HepG2 (cell line): ENCODE results near the gene CAGE1. TPM values are rescaled to one million over a fixed set of nuclear protein-coding genes. Genes with fewer than 3 reads are reported as not detected.

Source experiments
- ATAC-seq: fragments of 200-7000 bp; cut with Tn5 transposase; 3 replicates; pipeline ENCODE4 v1.9.1; 2020; ENCODE audit warnings: mild to moderate bottlenecking, moderate library complexity
- BruUV-seq: library from RNA; stranded (reverse); fragments of 400-500 nt; replicated peaks from 2 replicates; lab custom pipeline; 2021; lab: Mats Ljungman, UMichigan
- CTCF ChIA-PET: fragments of 300-600 bp; formaldehyde crosslinking; extraction: SDS; loops from one replicate; lab custom pipeline; 2021; ENCODE audit warnings: low total read pairs, inconsistent platforms, low intra/inter-chr PET ratio; lab: Yijun Ruan, JAX
- POLR2A ChIA-PET: fragments of 350-600 bp; sonication (Branson Sonifier 250); formaldehyde crosslinking; loops from one replicate; lab custom pipeline; 2020; ENCODE audit warnings: antibody characterized with exemption, inconsistent platforms; lab: Yijun Ruan, JAX
- DNase-seq: peaks from one replicate; pipeline ENCODE4 v3.0.0-alpha.2; 2015; ENCODE audit warnings: low spot score
- FAIRE-seq: peaks from 3 replicates; lab custom pipeline; 2011; peaks lifted over from hg19 to GRCh38; lab: Jason Lieb, UNC
- H2AFZ ChIP-seq: one replicate; pipeline ENCODE4 v1.6.1; 2011; ENCODE audit warnings: low read length, inconsistent platforms
- H3K27ac ChIP-seq: fragments of 300-600 bp; 3 replicates; pipeline ENCODE4 v1.8.0; 2011; ENCODE audit warnings: mixed run types, mild to moderate bottlenecking, mixed read lengths, low read length, inconsistent platforms; ENCODE audit not compliant: insufficient read depth; ENCODE audit errors: extremely low read length
- H3K27me3 ChIP-seq, 2 experiments: fragments of 200-600 bp in 1 of 2; 2 replicates in 1 of 2; 3 replicates in 1 of 2; pipeline versions ENCODE4 v1.6.0 to v1.8.0; 2011; ENCODE audit warnings: low read length in 2 of 2, mild to moderate bottlenecking in 2 of 2, moderate library complexity in 2 of 2, inconsistent platforms in 1 of 2; ENCODE audit not compliant: insufficient read depth in 2 of 2, control insufficient read depth in 1 of 2
- H3K36me3 ChIP-seq, 2 experiments: fragments of 200-600 bp in 1 of 2; replicated peaks in 1 of 2; 2 replicates in 1 of 2; 3 replicates in 1 of 2; pipeline versions ENCODE4 v1.5.1 to v1.8.0; 2011; ENCODE audit warnings: low read length in 2 of 2, inconsistent platforms in 1 of 2; ENCODE audit not compliant: insufficient read depth in 2 of 2, control insufficient read depth in 1 of 2
- H3K4me1 ChIP-seq: 2 replicates; pipeline ENCODE4 v1.5.1; 2012; ENCODE audit warnings: low read length, inconsistent platforms; ENCODE audit not compliant: insufficient read depth
- H3K4me2 ChIP-seq: 2 replicates; pipeline ENCODE4 v1.6.0; 2011; ENCODE audit warnings: low read depth, low read length, inconsistent platforms
- H3K4me3 ChIP-seq, 3 experiments: fragments of 200-600 bp in 1 of 3; sonication (generic), shearing (Covaris generic) in 1 of 3; replicated peaks in 1 of 3; 2 replicates each; pipeline ENCODE4 v1.5.1; 2011 to 2016; ENCODE audit warnings: low read length in 3 of 3, inconsistent platforms in 2 of 3, low read depth in 2 of 3, mild to moderate bottlenecking in 2 of 3, control low read depth in 1 of 3, mixed read lengths in 1 of 3; ENCODE audit not compliant: insufficient read depth in 1 of 3
- H3K79me2 ChIP-seq: one replicate; pipeline ENCODE4 v1.6.1; 2011; ENCODE audit warnings: low read length, inconsistent platforms; ENCODE audit not compliant: insufficient read depth
- H3K9ac ChIP-seq: 2 replicates; pipeline ENCODE4 v1.6.0; 2011; ENCODE audit warnings: mild to moderate bottlenecking, low read depth, low read length, inconsistent platforms; ENCODE audit not compliant: insufficient read depth
- H3K9me3 ChIP-seq: 2 replicates; pipeline ENCODE4 v1.5.1; 2012; ENCODE audit warnings: mild to moderate bottlenecking, low read length
- H4K20me1 ChIP-seq: 2 replicates; pipeline ENCODE4 v1.6.0; 2011; ENCODE audit warnings: inconsistent platforms, mild to moderate bottlenecking, low read length, moderate library complexity; ENCODE audit not compliant: insufficient read depth
- IRX3 ChIP-seq: sonication (generic); formaldehyde crosslinking; IDR thresholded peaks from 2 replicates; pipeline ENCODE4 v1.8.1; 2023; ENCODE audit warnings: mild to moderate bottlenecking, low read depth, missing genetic modification reagents, borderline replicate concordance
- ISL2 ChIP-seq: sonication (generic); formaldehyde crosslinking; IDR thresholded peaks from 2 replicates; pipeline ENCODE4 v1.5.0; 2020; ENCODE audit warnings: missing genetic modification reagents
- SOX5 ChIP-seq: IDR thresholded peaks from 2 replicates; pipeline ENCODE4 v1.6.1; 2016; ENCODE audit warnings: borderline replicate concordance
- TEAD3 ChIP-seq: optimal IDR thresholded peaks from 2 replicates; pipeline ENCODE3; 2016; ENCODE audit warnings: borderline replicate concordance
- ZBTB3 ChIP-seq: sonication (generic); formaldehyde crosslinking; IDR thresholded peaks from 2 replicates; pipeline ENCODE4 v1.4.0; 2020; ENCODE audit warnings: low read depth, mild to moderate bottlenecking, moderate library complexity, missing genetic modification reagents, borderline replicate concordance
- ZNF136 ChIP-seq: sonication (generic); formaldehyde crosslinking; IDR thresholded peaks from 2 replicates; pipeline ENCODE4 v1.8.1; 2022; ENCODE audit warnings: low read depth, mild to moderate bottlenecking, moderate library complexity, missing genetic modification reagents
- ZSCAN29 ChIP-seq: sonication (generic); formaldehyde crosslinking; conservative IDR thresholded peaks from 2 replicates; pipeline ENCODE4 v1.4.0; 2020; ENCODE audit warnings: mild to moderate bottlenecking, missing genetic modification reagents
- WGBS: methylation state at CpG from one replicate; pipeline ENCODE4 v1.1.6; 2017; ENCODE audit warnings: low lambda C conversion rate; 5-methylcytosine and 5-hydroxymethylcytosine counted together
- in situ Hi-C: cut with HindIII; loops from 2 replicates; pipeline ENCODE4 v1.10.0; 2017; ENCODE audit warnings: low pct_unique_long_range_greater_than_20kb; ENCODE audit not compliant: extremely low pct_ligation_motif_present
- intact Hi-C: fragments of 100-400 bp; cut with micrococcal nuclease; formaldehyde crosslinking; loops from one replicate; pipeline ENCODE4 v1.10.0; 2022; ENCODE audit not compliant: unreplicated experiment
- polyA plus RNA-seq, 8 experiments: library from polyadenylated mRNA; depleted of rRNA in 3 of 8; stranded (reverse) in 7 of 8; unstranded in 1 of 8; fragments of >200 nt; fragmentation: Illumina TruSeq in 4 of 8; extraction: Trizol in 4 of 8; gene quantifications; 2 replicates each; pipeline versions ENCODE4 v1.2.1 to v1.2.3, GENCODE V29; 2011 to 2016; ENCODE audit warnings: low read depth in 4 of 8, missing spikeins in 1 of 8, mixed read lengths in 1 of 8; ENCODE audit not compliant: insufficient read depth in 1 of 8
- total RNA-seq, 5 experiments: library from RNA; depleted of rRNA; stranded (reverse); fragments of >200 nt; fragmentation: Illumina TruSeq; extraction: Trizol; gene quantifications; 2 replicates each; pipeline ENCODE4 v1.2.3, GENCODE V29; 2016; ENCODE audit warnings: low read depth in 1 of 5
- TF ChIP-seq, protein P1 (sequence below): sonication (generic); formaldehyde crosslinking; IDR thresholded peaks from 2 replicates; pipeline ENCODE4 v1.4.0; 2020; ENCODE audit warnings: missing genetic modification reagents
- TF ChIP-seq, protein P2 (sequence below): IDR thresholded peaks from 2 replicates; pipeline ENCODE4 v1.4.0; 2020; ENCODE audit warnings: mild to moderate bottlenecking, missing genetic modification reagents
- TF ChIP-seq, protein P3 (sequence below): sonication (generic); formaldehyde crosslinking; IDR thresholded peaks from one replicate; pipeline ENCODE4 v1.5.1; 2020; ENCODE audit warnings: mild to moderate bottlenecking, missing genetic modification reagents; ENCODE audit errors: not compliant biosample characterization

The CAGE1 gene
- total and polyA plus RNA-seq, 2 of the 13 experiments (the other 11 are each of a cell fraction or from before 2014, with no cell fraction given) = 0.03 to 0.15 TPM

DNA sequence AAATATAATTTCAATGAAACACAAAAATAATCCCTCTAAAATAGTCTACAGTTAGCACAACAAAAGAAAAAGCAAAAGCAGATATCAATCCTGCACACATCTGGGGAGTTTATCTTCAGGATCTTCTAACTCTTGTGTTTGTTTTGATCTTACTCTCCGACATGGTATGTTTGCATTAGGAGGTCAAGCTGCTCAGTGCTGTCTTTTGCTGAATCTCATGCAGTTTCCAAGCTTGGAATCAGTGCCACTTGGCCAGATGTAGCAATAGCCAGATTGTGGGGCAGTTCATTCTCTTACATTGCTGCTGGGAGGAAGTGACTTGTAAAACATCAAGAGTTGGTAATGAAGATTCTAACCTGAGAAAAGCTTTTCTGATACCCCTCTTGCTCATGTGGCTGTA, 29.5 kb upstream of the CAGE1 start:
- intact Hi-C loops = no loop called here
- no peak overlapping the region for H3K9ac ChIP-seq
- no TSS peak for BruUV-seq
- DNase-seq (peak; percentile 69), ATAC-seq (peak; percentile 80), FAIRE-seq (peak; percentile 92)
- no peak overlapping the region for H3K4me3 ChIP-seq
- WGBS = 0% methylated on average over 1 of the region's 1 CpG
- no peaks in the 10 kb centered on the region for H3K9me3 ChIP-seq
- no peak overlapping the region for H2AFZ ChIP-seq
- no peaks in the 10 kb centered on the region for H3K79me2 ChIP-seq
- no peaks in the 10 kb centered on the region for H3K27me3 ChIP-seq
- peaks cover 17% of the 10 kb centered on the region for H3K4me1 ChIP-seq
- no peak overlapping the region for H3K27ac ChIP-seq
- POLR2A ChIA-PET = interaction anchor here (0.8 to 1.4 kb wide), 4 partner anchors 13 to 162 kb away, joined by 3 to 7 read pairs (median 4); partner anchors contain the start of genes CAGE1 and RIOK1
- no peak overlapping the region for H3K4me2 ChIP-seq
- no peaks in the 10 kb centered on the region for H4K20me1 ChIP-seq
- in situ Hi-C loops = no loop called here
- peaks cover 15 to 27% of the 10 kb centered on the region in 2 experiments for H3K36me3 ChIP-seq
- CTCF ChIA-PET = no interaction called here
- peak; percentile 30; the same call in 1 of the 2 replicates for TF ChIP-seq SOX5 (CRISPR knock-in tag)
- TF ChIP-seq, protein P1, sequence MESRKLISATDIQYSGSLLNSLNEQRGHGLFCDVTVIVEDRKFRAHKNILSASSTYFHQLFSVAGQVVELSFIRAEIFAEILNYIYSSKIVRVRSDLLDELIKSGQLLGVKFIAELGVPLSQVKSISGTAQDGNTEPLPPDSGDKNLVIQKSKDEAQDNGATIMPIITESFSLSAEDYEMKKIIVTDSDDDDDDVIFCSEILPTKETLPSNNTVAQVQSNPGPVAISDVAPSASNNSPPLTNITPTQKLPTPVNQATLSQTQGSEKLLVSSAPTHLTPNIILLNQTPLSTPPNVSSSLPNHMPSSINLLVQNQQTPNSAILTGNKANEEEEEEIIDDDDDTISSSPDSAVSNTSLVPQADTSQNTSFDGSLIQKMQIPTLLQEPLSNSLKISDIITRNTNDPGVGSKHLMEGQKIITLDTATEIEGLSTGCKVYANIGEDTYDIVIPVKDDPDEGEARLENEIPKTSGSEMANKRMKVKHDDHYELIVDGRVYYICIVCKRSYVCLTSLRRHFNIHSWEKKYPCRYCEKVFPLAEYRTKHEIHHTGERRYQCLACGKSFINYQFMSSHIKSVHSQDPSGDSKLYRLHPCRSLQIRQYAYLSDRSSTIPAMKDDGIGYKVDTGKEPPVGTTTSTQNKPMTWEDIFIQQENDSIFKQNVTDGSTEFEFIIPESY (CRISPR knock-in tag) = no peak
- TF ChIP-seq IRX3 (CRISPR knock-in tag) = no peak
- TF ChIP-seq TEAD3 (CRISPR knock-in tag) = peak; percentile 71
- no peak for TF ChIP-seq ZNF136 (CRISPR knock-in tag)
- TF ChIP-seq, protein P2, sequence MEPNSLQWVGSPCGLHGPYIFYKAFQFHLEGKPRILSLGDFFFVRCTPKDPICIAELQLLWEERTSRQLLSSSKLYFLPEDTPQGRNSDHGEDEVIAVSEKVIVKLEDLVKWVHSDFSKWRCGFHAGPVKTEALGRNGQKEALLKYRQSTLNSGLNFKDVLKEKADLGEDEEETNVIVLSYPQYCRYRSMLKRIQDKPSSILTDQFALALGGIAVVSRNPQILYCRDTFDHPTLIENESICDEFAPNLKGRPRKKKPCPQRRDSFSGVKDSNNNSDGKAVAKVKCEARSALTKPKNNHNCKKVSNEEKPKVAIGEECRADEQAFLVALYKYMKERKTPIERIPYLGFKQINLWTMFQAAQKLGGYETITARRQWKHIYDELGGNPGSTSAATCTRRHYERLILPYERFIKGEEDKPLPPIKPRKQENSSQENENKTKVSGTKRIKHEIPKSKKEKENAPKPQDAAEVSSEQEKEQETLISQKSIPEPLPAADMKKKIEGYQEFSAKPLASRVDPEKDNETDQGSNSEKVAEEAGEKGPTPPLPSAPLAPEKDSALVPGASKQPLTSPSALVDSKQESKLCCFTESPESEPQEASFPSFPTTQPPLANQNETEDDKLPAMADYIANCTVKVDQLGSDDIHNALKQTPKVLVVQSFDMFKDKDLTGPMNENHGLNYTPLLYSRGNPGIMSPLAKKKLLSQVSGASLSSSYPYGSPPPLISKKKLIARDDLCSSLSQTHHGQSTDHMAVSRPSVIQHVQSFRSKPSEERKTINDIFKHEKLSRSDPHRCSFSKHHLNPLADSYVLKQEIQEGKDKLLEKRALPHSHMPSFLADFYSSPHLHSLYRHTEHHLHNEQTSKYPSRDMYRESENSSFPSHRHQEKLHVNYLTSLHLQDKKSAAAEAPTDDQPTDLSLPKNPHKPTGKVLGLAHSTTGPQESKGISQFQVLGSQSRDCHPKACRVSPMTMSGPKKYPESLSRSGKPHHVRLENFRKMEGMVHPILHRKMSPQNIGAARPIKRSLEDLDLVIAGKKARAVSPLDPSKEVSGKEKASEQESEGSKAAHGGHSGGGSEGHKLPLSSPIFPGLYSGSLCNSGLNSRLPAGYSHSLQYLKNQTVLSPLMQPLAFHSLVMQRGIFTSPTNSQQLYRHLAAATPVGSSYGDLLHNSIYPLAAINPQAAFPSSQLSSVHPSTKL (CRISPR knock-in tag) = peak; percentile 77
- TF ChIP-seq ISL2 (CRISPR knock-in tag) = peak; percentile 31; the same call in 1 of the 2 replicates
- no peak for TF ChIP-seq ZSCAN29 (CRISPR knock-in tag)
- TF ChIP-seq, protein P3, sequence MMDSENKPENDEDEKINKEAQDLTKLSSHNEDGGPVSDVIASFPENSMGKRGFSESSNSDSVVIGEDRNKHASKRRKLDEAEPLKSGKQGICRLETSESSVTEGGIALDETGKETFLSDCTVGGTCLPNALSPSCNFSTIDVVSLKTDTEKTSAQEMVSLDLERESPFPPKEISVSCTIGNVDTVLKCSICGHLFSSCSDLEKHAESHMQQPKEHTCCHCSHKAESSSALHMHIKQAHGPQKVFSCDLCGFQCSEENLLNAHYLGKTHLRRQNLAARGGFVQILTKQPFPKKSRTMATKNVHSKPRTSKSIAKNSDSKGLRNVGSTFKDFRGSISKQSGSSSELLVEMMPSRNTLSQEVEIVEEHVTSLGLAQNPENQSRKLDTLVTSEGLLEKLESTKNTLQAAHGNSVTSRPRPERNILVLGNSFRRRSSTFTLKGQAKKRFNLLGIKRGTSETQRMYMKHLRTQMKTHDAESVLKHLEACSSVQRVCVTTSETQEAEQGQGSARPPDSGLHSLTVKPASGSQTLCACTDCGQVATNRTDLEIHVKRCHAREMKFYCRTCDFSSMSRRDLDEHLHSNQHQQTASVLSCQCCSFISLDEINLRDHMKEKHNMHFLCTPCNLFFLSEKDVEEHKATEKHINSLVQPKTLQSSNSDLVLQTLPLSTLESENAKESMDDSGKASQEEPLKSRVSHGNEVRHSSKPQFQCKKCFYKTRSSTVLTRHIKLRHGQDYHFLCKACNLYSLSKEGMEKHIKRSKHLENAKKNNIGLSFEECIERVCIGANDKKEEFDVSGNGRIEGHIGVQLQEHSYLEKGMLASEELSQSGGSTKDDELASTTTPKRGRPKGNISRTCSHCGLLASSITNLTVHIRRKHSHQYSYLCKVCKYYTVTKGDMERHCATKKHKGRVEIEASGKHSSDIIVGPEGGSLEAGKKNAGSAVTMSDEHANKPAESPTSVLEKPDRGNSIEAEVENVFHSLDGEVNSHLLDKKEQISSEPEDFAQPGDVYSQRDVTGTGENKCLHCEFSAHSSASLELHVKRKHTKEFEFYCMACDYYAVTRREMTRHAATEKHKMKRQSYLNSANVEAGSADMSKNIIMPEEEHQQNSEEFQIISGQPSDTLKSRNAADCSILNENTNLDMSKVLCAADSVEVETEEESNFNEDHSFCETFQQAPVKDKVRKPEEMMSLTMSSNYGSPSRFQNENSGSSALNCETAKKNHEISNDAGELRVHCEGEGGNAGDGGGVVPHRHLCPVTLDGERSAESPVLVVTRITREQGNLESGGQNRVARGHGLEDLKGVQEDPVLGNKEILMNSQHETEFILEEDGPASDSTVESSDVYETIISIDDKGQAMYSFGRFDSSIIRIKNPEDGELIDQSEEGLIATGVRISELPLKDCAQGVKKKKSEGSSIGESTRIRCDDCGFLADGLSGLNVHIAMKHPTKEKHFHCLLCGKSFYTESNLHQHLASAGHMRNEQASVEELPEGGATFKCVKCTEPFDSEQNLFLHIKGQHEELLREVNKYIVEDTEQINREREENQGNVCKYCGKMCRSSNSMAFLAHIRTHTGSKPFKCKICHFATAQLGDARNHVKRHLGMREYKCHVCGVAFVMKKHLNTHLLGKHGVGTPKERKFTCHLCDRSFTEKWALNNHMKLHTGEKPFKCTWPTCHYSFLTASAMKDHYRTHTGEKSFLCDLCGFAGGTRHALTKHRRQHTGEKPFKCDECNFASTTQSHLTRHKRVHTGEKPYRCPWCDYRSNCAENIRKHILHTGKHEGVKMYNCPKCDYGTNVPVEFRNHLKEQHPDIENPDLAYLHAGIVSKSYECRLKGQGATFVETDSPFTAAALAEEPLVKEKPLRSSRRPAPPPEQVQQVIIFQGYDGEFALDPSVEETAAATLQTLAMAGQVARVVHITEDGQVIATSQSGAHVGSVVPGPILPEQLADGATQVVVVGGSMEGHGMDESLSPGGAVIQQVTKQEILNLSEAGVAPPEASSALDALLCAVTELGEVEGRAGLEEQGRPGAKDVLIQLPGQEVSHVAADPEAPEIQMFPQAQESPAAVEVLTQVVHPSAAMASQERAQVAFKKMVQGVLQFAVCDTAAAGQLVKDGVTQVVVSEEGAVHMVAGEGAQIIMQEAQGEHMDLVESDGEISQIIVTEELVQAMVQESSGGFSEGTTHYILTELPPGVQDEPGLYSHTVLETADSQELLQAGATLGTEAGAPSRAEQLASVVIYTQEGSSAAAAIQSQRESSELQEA (CRISPR knock-in tag) = no peak
- no peak for TF ChIP-seq ZBTB3 (CRISPR knock-in tag)
